Measurements from ENCODE around the gene DNAI4. TPM values are rescaled to one million over a fixed set of nuclear protein-coding genes. Genes with fewer than 3 reads are reported as not detected.
"Not testable (repeated sequence)": the region's sequence is repeated elsewhere in the genome, so short reads cannot be mapped to it uniquely, and the experiment has no call there.

The DNAI4 gene
- total RNA-seq: 10.8 and 12.1 TPM in 2 replicates
- 1.6 and 2.0 TPM in 2 replicates for polyA plus RNA-seq
- 0.81 and 1.1 TPM in 2 replicates for polyA plus RNA-seq (2012)
- polyA minus RNA-seq (ENCODE audit: low replicate concordance): not detected in 2 replicates

GRCh38 chr1:66924756-66925557, at the start of gene DNAI4, which contains the start of gene MIER1:
Gene DNAI4, minus strand, starts transcription at chr1:66924856. Its CDS starts 25 bp downstream, at chr1:66924831.
Gene MIER1, plus strand, starts transcription at chr1:66924990. Its CDS starts 39 bp downstream, at chr1:66925029.
- Histone ChIP-seq H2AFZ (ENCODE audit: low read length) (peak within 1 kb of the TSS; percentile 90), H3K36me3 (ENCODE audit: control insufficient read depth, insufficient read depth, low read length) (no peaks in the 10 kb centered on the region), H4K20me1 (ENCODE audit: control insufficient read depth, extremely low read depth, insufficient read depth, low read length) (no peaks in the 10 kb centered on the region), H3K4me3 (replicated peaks in 1 of 4; ENCODE audit: control extremely low read depth in 1 of 4, insufficient read depth in 1 of 4, low read depth in 3 of 4, low read length in 4 of 4) (peak within 1 kb of the TSS; percentile 78 to 98 (median 90)), H3K9me3 (ENCODE audit: control insufficient read depth, insufficient read depth, low read depth, low read length) (no peaks in the 10 kb centered on the region), H3K79me2 (ENCODE audit: control insufficient read depth, insufficient read depth, low read length) (peaks cover 49% of the 10 kb centered on the region), H3K27me3 (ENCODE audit: control insufficient read depth, insufficient read depth, low read length) (no peaks in the 10 kb centered on the region), H3K4me1 (ENCODE audit: control insufficient read depth, extremely low read depth, insufficient read depth, low read length) (peaks cover 5% of the 10 kb centered on the region), H3K4me2 (ENCODE audit: extremely low read depth, insufficient read depth, low read length) (peak within 1 kb of the TSS; percentile 100), H3K9ac (ENCODE audit: insufficient read depth, low read length) (peak within 1 kb of the TSS; percentile 97), H3K27ac (ENCODE audit: insufficient read depth, low read length) (peak within 1 kb of the TSS; percentile 99)
- TF ChIP-seq CTCF (conservative IDR thresholded peaks at IDR 0.05 in 1 of 2, IDR thresholded peaks at IDR 0.05 in 1 of 2; ENCODE audit: low read depth in 1 of 2, low read length in 2 of 2): peak in 1 of 2 donors; percentile 27
- TF ChIP-seq EZH2 (IDR thresholded peaks at IDR 0.05; ENCODE audit: low read length, missing control alignments): no peak
- peak; percentile 97 to 99 for DNase-seq (ENCODE audit: low read depth in 2 of 2)

GRCh38 chr1:66968574-66968973, 43.9 kb upstream of the DNAI4 start:
- Histone ChIP-seq H3K9me3 (ENCODE audit: control insufficient read depth, insufficient read depth, low read depth, low read length) (no peaks in the 10 kb centered on the region), H3K4me2 (ENCODE audit: extremely low read depth, insufficient read depth, low read length) (no peak overlapping the region), H3K27ac (ENCODE audit: insufficient read depth, low read length) (no peak overlapping the region), H3K36me3 (ENCODE audit: control insufficient read depth, insufficient read depth, low read length) (peaks cover 2% of the 10 kb centered on the region), H3K27me3 (ENCODE audit: control insufficient read depth, insufficient read depth, low read length) (no peaks in the 10 kb centered on the region), H3K4me3 (replicated peaks in 1 of 4; ENCODE audit: control extremely low read depth in 1 of 4, insufficient read depth in 1 of 4, low read depth in 3 of 4, low read length in 4 of 4) (no peak overlapping the region), H2AFZ (ENCODE audit: low read length) (no peak overlapping the region), H3K9ac (ENCODE audit: insufficient read depth, low read length) (no peak overlapping the region), H4K20me1 (ENCODE audit: control insufficient read depth, extremely low read depth, insufficient read depth, low read length) (no peaks in the 10 kb centered on the region), H3K79me2 (ENCODE audit: control insufficient read depth, insufficient read depth, low read length) (no peaks in the 10 kb centered on the region), H3K4me1 (ENCODE audit: control insufficient read depth, extremely low read depth, insufficient read depth, low read length) (no peaks in the 10 kb centered on the region)
- peak in 1 of 2 donors; percentile 6 for DNase-seq (ENCODE audit: low read depth in 2 of 2)
- TF ChIP-seq CTCF (conservative IDR thresholded peaks at IDR 0.05 in 1 of 2, IDR thresholded peaks at IDR 0.05 in 1 of 2; ENCODE audit: low read depth in 1 of 2, low read length in 2 of 2) (no peak), EZH2 (IDR thresholded peaks at IDR 0.05; ENCODE audit: low read length, missing control alignments) (no peak)

- H4K20me1 ChIP-seq (ENCODE audit: control insufficient read depth, extremely low read depth, insufficient read depth, low read length); H3K27me3 ChIP-seq (ENCODE audit: control insufficient read depth, insufficient read depth, low read length): not testable (repeated sequence)
Measured at GRCh38 chr1:66966188-66966873, 41.7 kb upstream of the DNAI4 start.

More at GRCh38 chr1:66966188-66966873, 41.7 kb upstream of the DNAI4 start:
- not testable (repeated sequence) for DNase-seq (ENCODE audit: low read depth in 2 of 2); H2AFZ ChIP-seq (ENCODE audit: low read length); H3K9me3 ChIP-seq (ENCODE audit: control insufficient read depth, insufficient read depth, low read depth, low read length); H3K36me3 ChIP-seq (ENCODE audit: control insufficient read depth, insufficient read depth, low read length); H3K4me3 ChIP-seq (replicated peaks in 1 of 4; ENCODE audit: control extremely low read depth in 1 of 4, insufficient read depth in 1 of 4, low read depth in 3 of 4, low read length in 4 of 4); H3K9ac ChIP-seq (ENCODE audit: insufficient read depth, low read length); H3K27ac ChIP-seq (ENCODE audit: insufficient read depth, low read length); H3K4me1 ChIP-seq (ENCODE audit: control insufficient read depth, extremely low read depth, insufficient read depth, low read length); H3K4me2 ChIP-seq (ENCODE audit: extremely low read depth, insufficient read depth, low read length); H3K79me2 ChIP-seq (ENCODE audit: control insufficient read depth, insufficient read depth, low read length)

Measured in fibroblast of lung (primary cell).